Ectodermal cell (in vitro differentiated cells): ENCODE data around the gene VARS2.
A peak's percentile ranks its signal among the peaks of the same experiment; 100 is the strongest.

ENCODE experiments used
- H3K27ac ChIP-seq: 2 replicates; pipeline ENCODE4 v1.7.0; 2013; ENCODE audit warnings: mild to moderate bottlenecking, low read depth, low read length; ENCODE audit not compliant: insufficient read depth, poor library complexity, severe bottlenecking
- H3K27me3 ChIP-seq: 2 replicates; pipeline ENCODE4 v1.7.0; 2013; ENCODE audit warnings: mild to moderate bottlenecking, low read length; ENCODE audit not compliant: insufficient read depth, control insufficient read depth, poor library complexity, severe bottlenecking
- H3K36me3 ChIP-seq: one replicate; pipeline ENCODE4 v1.7.0; 2013; ENCODE audit warnings: low read length; ENCODE audit not compliant: control insufficient read depth, insufficient read depth
- H3K4me1 ChIP-seq: one replicate; pipeline ENCODE4 v1.7.0; 2013; ENCODE audit warnings: low read length; ENCODE audit not compliant: control insufficient read depth, insufficient read depth
- H3K4me3 ChIP-seq: 2 replicates; pipeline ENCODE4 v1.7.0; 2013; ENCODE audit warnings: low read depth, low read length, control low read depth; ENCODE audit not compliant: insufficient read depth
- H3K9me3 ChIP-seq: 2 replicates; pipeline ENCODE4 v1.7.0; 2013; ENCODE audit warnings: mild to moderate bottlenecking, low read length, moderate library complexity; ENCODE audit not compliant: control insufficient read depth
- WGBS, 2 experiments: methylation state at CpG; one replicate each; pipeline ENCODE4 v1.1.7; 2013; ENCODE audit warnings: missing lambda C conversion rate in 2 of 2; 5-methylcytosine and 5-hydroxymethylcytosine counted together

VARS2 gene

DNA sequence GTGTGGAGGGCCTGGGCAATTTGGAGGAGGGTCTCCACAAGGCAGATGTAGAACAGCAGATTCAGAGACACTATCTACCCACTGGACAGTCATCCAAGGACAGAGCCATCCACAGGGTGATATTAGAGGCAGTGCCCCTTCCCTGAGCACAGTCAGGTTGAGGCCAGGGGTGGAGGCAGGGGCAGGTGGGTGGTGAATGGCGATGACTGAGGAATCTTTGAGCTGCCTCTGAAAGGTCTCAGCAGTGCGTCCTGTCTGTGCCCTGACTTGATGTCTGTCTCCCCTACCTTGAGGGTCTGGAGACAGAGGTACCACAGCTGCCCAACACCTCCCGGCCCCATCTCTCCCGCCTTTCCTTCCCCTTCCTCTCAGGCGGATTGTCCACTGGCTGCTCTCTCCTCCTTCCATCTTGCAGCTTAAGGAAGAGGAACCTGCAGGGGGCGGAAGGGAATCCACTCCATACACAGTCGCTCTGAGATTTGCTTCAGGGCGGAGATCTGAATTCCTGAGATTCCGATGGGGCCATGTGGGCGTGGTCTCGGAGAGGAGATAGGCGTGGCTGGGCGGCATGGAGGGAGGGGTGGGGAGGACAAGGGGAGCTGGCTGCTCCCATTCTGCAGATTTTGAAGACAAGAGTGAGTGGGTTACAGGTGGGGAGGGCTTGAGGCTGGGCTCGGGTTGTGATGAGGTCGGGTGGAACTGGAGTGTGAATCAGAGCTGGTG lies 28.5 kb downstream of the VARS2 start:
- Histone ChIP-seq H3K36me3 (no peaks in the 10 kb centered on the region), H3K9me3 (no peaks in the 10 kb centered on the region), H3K4me1 (peaks cover 21% of the 10 kb centered on the region), H3K27ac (no peak overlapping the region), H3K27me3 (no peaks in the 10 kb centered on the region), H3K4me3 (no peak overlapping the region)
- WGBS, 2 experiments, result 25 to 30% methylated on average over 15 of the region's 15 CpGs

- Histone ChIP-seq H3K9me3 (no peaks in the 10 kb centered on the region), H3K27ac (no peak overlapping the region), H3K4me1 (peaks cover 9% of the 10 kb centered on the region), H3K4me3 (no peak overlapping the region), H3K36me3 (no peaks in the 10 kb centered on the region), H3K27me3 (no peaks in the 10 kb centered on the region)
- WGBS, 2 experiments, result 92 to 95% methylated on average over 4 of the region's 4 CpGs
Observed at GRCh38 chr6:30944051-30944450, 30.0 kb downstream of the VARS2 start.

- WGBS, 2 experiments, result 86 to 89% methylated on average over 5 of the region's 5 CpGs
- Histone ChIP-seq H3K36me3 (no peaks in the 10 kb centered on the region), H3K4me1 (peaks cover 8% of the 10 kb centered on the region), H3K27me3 (no peaks in the 10 kb centered on the region), H3K27ac (no peak overlapping the region), H3K4me3 (no peak overlapping the region), H3K9me3 (no peaks in the 10 kb centered on the region)
Observed at GRCh38 chr6:30945281-30945680, 31.2 kb downstream of the VARS2 start.

GRCh38 chr6:30947231-30947630 lies 33.2 kb downstream of the VARS2 start:
- Histone ChIP-seq H3K4me3 (no peak overlapping the region), H3K36me3 (no peaks in the 10 kb centered on the region), H3K9me3 (no peaks in the 10 kb centered on the region), H3K27me3 (no peaks in the 10 kb centered on the region), H3K4me1 (peaks cover 3% of the 10 kb centered on the region), H3K27ac (no peak overlapping the region)
- WGBS, 2 experiments, result 95 to 98% methylated on average over 4 of the region's 4 CpGs

DNA sequence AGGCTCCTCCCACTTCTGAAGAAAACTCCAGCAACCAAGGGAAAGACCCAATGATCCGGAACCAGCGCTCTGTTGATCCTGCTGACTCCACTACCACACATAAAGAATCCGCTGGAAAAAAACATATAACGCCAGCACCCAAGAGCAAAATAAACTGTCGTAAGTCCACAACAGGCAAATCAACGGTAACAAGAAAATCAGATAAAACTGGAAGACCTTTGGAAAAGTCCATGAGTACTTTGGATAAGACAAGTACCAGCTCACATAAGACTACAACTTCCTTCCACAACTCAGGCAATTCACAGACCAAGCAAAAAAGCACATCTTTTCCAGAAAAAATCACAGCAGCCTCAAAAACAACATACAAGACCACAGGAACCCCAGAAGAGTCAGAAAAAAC lies 34.8 kb downstream of the VARS2 start:
- Histone ChIP-seq H3K4me3 (no peak overlapping the region), H3K27me3 (peaks cover 2% of the 10 kb centered on the region), H3K36me3 (no peaks in the 10 kb centered on the region), H3K27ac (no peak overlapping the region), H3K9me3 (no peaks in the 10 kb centered on the region), H3K4me1 (no peaks in the 10 kb centered on the region)
- 98% methylated on average over 6 of the region's 6 CpGs for WGBS, 2 experiments

- Histone ChIP-seq H3K9me3 (no peaks in the 10 kb centered on the region), H3K27me3 (peaks cover 30% of the 10 kb centered on the region), H3K4me3 (no peak overlapping the region), H3K4me1 (peaks cover 7% of the 10 kb centered on the region), H3K27ac (no peak overlapping the region), H3K36me3 (no peaks in the 10 kb centered on the region)
- WGBS, 2 experiments, result 89 to 92% methylated on average over 5 of the region's 5 CpGs
Observed at GRCh38 chr6:30951907-30952469, 38.0 kb downstream of the VARS2 start.

DNA sequence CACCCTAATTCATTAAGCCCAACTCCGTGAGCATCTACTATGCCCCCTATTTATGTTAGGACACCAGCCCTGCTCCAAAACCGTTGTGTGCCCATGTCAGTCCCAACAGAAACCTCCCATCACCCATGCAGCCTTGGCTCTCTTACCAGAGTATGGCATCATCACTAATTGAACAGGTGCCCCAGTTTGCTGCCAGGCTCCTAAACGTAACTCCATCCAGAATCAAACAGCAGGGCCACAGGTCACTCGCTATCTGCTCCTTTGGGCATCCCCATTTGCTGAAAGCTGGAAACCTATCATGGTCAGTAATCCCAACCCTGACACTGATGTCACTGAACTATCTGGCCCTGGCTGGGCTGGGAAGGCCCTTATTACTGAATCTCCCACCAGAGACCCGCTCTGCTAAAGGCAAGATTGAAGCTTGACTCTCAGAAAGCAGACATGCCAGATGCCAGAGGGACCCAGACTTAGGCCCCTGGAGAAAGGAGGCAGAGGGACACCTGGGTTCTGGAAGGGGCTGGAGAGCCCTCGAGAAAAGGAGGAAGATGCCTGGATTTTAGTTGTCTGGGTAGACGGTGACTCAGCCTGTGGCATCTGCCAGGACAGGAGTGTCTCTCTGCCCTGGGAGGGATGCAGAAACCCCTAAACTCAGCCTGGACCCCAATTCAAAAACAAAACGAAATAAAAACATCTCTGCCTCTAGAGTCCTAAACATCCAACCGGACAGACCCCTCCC lies 40.8 kb downstream of the VARS2 start:
- peaks cover 38% of the 10 kb centered on the region for H3K27me3 ChIP-seq
- 79 to 80% methylated on average over 8 to 9 of the region's 9 CpGs for WGBS, 2 experiments
- peak overlapping the region; percentile 35 for H3K4me3 ChIP-seq

GRCh38 chr6:30955367-30956042 lies 41.5 kb downstream of the VARS2 start:
- no peak overlapping the region for H3K27ac ChIP-seq
- WGBS, 2 experiments, result 5% methylated on average over 44 to 46 of the region's 46 CpGs
- peaks cover 7% of the 10 kb centered on the region for H3K4me1 ChIP-seq
- peaks cover 38% of the 10 kb centered on the region for H3K27me3 ChIP-seq
- no peaks in the 10 kb centered on the region for H3K9me3 ChIP-seq
- peak overlapping the region; percentile 35 for H3K4me3 ChIP-seq
- no peaks in the 10 kb centered on the region for H3K36me3 ChIP-seq

More for the DNA sequence above, 40.8 kb downstream of the VARS2 start:
- Histone ChIP-seq H3K4me1 (peaks cover 7% of the 10 kb centered on the region), H3K27ac (no peak overlapping the region), H3K9me3 (no peaks in the 10 kb centered on the region), H3K36me3 (no peaks in the 10 kb centered on the region)

GRCh38 chr6:30957716-30958115 lies 43.7 kb downstream of the VARS2 start:
- WGBS, 2 experiments, result 83 to 89% methylated on average over 2 of the region's 2 CpGs
- peaks cover 38% of the 10 kb centered on the region for H3K27me3 ChIP-seq
- no peaks in the 10 kb centered on the region for H3K36me3 ChIP-seq
- H3K4me1 ChIP-seq, result peaks cover 7% of the 10 kb centered on the region
- H3K27ac ChIP-seq, result no peak overlapping the region
- H3K9me3 ChIP-seq, result no peaks in the 10 kb centered on the region
- no peak overlapping the region for H3K4me3 ChIP-seq
